Left forelimb (tissue), 1 donor: ENCODE results near the gene COL20A1.

ENCODE experiments used
- DNase-seq: peaks from one replicate; pipeline ENCODE4 v3.0.0-alpha.2; 2018; ENCODE audit warnings: low spot score

The COL20A1 gene

GRCh38 chr20:63309261-63310071 is 16.5 kb downstream of the COL20A1 start:
- DNase-seq: peak; percentile 83

DNA sequence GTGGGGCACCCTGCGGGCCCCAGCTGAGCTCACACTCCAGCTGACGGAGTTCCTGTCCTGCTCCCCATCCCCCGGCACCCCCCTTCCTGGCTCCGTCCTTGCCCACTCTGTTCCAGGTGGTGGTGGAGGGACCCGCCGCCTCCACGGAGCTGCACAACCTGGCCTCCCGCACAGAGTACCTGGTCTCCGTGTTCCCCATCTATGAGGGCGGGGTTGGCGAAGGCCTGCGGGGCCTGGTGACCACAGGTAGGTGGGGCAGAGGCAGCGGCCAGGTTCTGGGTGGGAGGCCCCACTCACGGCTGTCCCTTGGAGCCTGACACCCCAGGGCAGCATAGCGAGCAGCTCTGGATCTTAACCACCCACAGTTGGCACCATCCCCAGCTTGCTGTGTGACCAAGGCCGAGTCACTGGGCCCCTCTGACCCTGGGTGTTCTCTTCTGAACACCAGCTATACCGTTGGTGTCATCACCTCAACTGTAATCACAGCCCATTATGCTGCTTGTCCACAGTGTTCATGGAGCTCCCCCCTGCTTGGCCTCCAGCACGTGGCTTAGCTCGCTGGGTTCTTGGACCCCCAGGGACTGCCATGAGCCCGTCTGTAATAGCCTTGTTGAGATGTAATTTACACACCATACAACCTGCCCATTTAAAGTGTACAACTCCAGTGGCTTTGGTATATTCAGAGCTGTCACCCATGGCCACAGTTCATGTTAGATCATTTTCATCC is 17.4 kb downstream of the COL20A1 start:
- DNase-seq: no peak

- DNase-seq: no peak
Observed at GRCh38 chr20:63311186-63311832, 18.3 kb downstream of the COL20A1 start.

DNA sequence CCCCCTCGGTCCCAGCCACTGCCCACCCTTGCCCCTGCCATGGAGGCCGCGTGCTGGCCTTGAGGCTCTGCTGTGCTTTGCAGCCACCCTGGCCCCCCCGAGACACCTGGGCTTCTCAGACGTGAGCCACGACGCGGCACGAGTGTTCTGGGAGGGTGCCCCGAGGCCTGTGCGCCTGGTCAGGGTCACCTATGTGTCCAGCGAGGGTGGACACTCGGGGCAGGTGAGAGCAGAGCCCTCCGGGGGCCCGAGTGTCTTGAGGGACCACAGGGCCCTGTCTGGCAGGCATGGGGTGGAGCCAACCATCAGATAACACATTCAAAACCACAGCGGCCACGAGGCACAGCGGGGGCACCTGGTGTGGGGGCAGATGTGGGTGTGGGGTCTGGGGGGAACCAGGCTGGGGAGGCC is 18.9 kb downstream of the COL20A1 start:
- no peak for DNase-seq

- DNase-seq: no peak
Observed at GRCh38 chr20:63312273-63312672, 19.3 kb downstream of the COL20A1 start.

DNA sequence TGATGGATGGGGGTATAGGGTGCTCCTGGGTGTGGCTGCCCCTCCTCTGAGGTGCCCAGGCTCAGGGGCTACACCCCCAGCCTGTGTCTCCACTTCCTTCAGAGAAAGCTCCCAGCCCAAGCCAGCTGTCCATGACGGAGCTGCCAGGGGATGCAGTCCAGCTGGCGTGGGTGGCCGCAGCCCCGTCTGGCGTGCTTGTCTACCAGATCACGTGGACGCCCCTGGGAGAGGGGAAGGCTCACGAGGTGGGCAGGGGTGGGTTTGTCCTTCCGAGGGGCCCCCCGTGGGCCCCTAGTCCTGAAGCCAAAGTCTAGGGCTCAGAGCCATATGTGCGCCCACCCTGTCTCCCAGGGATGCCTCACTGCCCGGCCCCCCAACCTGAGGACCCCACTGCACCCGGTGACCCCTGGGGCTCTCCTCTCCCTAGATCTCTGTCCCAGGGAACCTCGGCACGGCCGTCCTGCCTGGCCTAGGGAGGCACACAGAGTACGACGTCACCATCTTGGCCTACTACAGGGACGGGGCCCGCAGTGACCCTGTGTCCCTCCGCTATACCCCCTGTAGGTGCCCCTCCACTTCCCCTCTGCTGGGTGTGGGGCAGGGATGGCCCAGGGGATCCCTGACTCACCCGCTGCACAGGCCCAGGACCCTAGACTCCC is 19.8 kb downstream of the COL20A1 start:
- no peak for DNase-seq

DNA sequence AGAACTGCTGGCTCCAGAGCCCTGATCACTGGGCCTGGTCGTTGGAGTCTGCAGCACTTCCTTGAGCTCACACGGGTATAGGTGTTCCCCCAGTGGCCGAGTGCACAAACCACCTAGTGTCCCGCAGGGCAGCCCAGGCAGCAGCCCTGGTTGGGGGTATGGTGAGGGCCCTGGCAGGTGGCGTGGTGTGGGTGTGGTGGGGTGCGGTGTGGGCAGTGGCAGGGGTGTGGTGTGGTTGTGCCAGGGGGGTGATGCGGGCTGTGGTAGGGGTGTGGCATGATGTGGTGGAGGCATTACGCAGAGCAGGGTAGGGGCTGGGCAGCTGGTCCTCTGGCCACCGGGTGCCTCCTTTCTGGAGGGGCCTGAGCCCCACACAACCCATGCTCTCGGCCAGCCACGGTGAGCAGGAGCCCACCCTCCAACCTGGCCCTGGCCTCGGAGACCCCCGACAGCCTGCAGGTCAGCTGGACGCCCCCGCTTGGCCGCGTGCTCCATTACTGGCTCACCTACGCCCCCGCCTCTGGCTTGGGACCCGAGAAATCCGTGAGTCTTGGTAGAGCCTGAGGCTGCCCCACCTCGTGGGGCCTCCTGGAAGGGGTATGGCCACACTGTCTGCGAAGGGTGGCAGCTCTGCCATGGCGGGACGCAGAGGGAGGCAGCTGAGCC is 20.5 kb downstream of the COL20A1 start:
- DNase-seq: no peak

DNA sequence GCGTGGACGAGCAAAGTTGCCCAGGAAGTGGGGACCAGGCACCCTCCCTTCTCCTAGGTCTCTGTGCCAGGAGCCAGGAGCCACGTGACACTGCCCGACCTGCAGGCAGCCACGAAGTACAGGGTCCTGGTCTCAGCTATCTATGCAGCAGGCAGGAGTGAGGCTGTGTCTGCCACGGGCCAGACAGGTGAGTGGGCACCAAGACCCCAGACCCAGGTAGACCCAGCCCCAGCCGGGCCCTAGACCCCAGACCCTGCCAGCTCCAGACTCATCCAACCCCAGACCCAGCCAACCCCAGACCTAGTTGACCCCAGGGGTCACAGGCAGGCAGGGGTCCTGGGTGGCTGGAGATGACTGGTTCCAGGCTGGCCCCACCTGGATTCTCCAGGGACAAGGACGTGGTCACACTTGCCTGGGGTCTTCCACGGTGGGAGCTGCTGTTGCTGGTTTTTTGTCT is 21.1 kb downstream of the COL20A1 start:
- no peak for DNase-seq

- DNase-seq: no peak
Observed at GRCh38 chr20:63314566-63315239, 21.7 kb downstream of the COL20A1 start.

- no peak for DNase-seq
Observed at GRCh38 chr20:63315240-63315689, 22.3 kb downstream of the COL20A1 start.

- no peak for DNase-seq
Observed at GRCh38 chr20:63315731-63316491, 22.9 kb downstream of the COL20A1 start.

GRCh38 chr20:63316502-63316921 is 23.5 kb downstream of the COL20A1 start:
- no peak for DNase-seq

GRCh38 chr20:63317061-63317460 is 24.1 kb downstream of the COL20A1 start:
- no peak for DNase-seq

- no peak for DNase-seq
Observed at GRCh38 chr20:63317601-63318291, 24.8 kb downstream of the COL20A1 start.

DNA sequence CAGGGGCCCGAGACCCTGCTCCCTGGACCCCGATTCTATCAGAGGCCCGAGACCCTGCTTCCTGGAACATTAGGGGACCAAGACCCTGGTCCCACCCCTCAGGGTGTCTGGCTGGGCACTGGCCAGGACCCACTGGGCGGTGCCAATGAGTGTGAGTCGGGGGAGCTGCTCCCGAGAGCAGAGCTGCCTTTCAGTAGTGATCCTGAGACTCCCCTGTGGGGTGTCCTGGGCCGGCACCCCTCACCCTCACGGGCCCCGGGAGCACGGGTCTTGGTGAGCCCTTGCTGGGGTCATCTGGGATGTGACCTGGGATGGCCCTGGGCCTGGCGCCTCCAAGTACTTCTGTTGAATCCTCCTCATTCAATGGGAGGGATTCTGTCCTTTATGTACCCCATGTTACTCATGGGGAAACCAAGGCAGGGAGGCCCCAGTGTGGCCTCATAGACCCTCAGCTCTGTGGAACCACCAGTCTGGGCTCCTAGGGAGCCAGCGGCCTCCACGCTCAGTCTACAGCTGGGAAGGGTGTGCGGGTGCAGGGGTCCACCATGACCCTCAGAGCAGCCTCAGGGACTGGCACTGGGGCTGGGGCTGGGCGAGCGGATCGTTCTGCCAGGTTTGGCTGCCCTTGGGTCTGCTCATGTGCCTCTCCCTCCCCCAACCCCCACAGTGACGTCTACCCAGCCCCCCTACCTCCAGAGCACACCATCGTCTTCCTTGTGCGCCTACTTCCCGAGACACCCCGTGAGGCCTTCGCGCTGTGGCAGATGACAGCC is 25.6 kb downstream of the COL20A1 start:
- no peak for DNase-seq

- no peak for DNase-seq
Observed at GRCh38 chr20:63319164-63320040, 26.4 kb downstream of the COL20A1 start.

GRCh38 chr20:63320041-63320511 is 27.1 kb downstream of the COL20A1 start:
- DNase-seq: no peak
